Memory B cell (primary cell): ENCODE results near the gene SKI.

Source experiments
- ATAC-seq: fragments of 150-1000 bp; cut with Tn5 transposase; 2 replicates; pipeline ENCODE4 v1.10.0; 2021; ENCODE audit warnings: low read depth, mild to moderate bottlenecking, moderate library complexity
- DNase-seq, 2 donors: peaks; one replicate each; pipeline ENCODE4 v3.0.0; 2022; ENCODE audit warnings: low spot score in 2 of 2
- H3K27ac Mint-ChIP-seq: one replicate; pipeline ENCODE4 v1.8.0; 2022; ENCODE audit warnings: mild to moderate bottlenecking, moderate library complexity, mixed read lengths
- H3K27me3 Mint-ChIP-seq: one replicate; pipeline ENCODE4 v1.8.0; 2022; ENCODE audit warnings: mixed read lengths
- H3K36me3 Mint-ChIP-seq: one replicate; pipeline ENCODE4 v1.8.0; 2022; ENCODE audit warnings: mild to moderate bottlenecking, mixed read lengths
- H3K4me1 Mint-ChIP-seq: one replicate; pipeline ENCODE4 v1.8.0; 2022; ENCODE audit warnings: mixed read lengths
- H3K4me3 Mint-ChIP-seq: one replicate; pipeline ENCODE4 v1.8.0; 2022; ENCODE audit warnings: mild to moderate bottlenecking, moderate library complexity, mixed read lengths
- H3K9me3 Mint-ChIP-seq: one replicate; pipeline ENCODE4 v1.8.0; 2022; ENCODE audit warnings: mixed read lengths

SKI gene

GRCh38 chr1:2278591-2279209 is 50.6 kb downstream of the SKI start:
- no peak overlapping the region for H3K27ac Mint-ChIP-seq
- no peak overlapping the region for H3K4me3 Mint-ChIP-seq
- H3K4me1 Mint-ChIP-seq: peaks cover 18% of the 10 kb centered on the region
- H3K36me3 Mint-ChIP-seq: no peaks in the 10 kb centered on the region
- H3K27me3 Mint-ChIP-seq: no peaks in the 10 kb centered on the region
- DNase-seq (no peak), ATAC-seq (no peak)
- H3K9me3 Mint-ChIP-seq: no peaks in the 10 kb centered on the region

DNA sequence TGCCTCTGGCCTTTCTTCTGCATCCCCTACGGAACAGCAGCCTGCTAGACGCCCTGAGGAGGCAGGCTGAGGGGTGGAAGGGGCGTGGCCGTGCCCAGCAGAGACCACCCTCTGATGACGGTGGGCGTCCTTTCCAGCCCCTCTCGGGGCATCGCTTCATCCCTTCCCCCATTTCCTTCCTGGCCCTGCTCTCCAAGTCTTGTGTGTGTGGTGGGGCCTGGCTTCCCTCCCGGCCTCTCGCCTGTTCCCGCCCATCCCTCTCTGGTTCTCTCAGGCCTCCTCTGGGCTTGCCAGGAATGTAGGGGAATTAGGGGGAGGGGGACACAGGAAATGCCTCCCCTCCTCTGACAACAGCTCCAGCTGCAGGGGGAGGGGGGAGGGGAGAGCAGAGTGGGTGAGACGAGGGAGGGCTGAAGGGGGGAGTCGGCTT is 51.1 kb downstream of the SKI start:
- H3K27ac Mint-ChIP-seq: no peak overlapping the region
- H3K4me3 Mint-ChIP-seq: no peak overlapping the region
- ATAC-seq: no peak
- H3K9me3 Mint-ChIP-seq: no peaks in the 10 kb centered on the region
- no peaks in the 10 kb centered on the region for H3K27me3 Mint-ChIP-seq
- peaks cover 18% of the 10 kb centered on the region for H3K4me1 Mint-ChIP-seq
- no peak for DNase-seq
- H3K36me3 Mint-ChIP-seq: no peaks in the 10 kb centered on the region

DNA sequence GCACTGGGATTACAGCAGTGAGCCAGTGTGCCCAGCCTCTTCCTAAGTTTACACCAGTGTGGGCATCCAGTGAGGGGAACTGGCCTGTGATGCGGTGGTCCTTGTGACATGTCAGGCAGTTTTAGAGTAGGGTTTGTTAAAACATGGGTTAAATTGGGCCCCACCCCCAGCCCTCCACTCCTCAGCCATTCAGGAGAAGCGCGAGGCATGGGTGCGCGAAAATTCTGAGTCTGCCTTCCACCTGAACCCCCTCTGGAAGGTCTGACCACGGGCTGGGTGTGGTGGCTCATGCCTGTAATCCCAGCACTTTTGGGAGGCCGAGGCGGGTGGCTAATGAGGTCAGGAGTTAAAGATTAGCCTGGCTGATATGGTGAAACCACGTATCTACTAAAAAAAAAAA is 51.7 kb downstream of the SKI start:
- Mint-ChIP-seq H3K4me3 (no peak overlapping the region), H3K36me3 (no peaks in the 10 kb centered on the region), H3K27ac (no peak overlapping the region), H3K4me1 (peaks cover 18% of the 10 kb centered on the region), H3K9me3 (no peaks in the 10 kb centered on the region), H3K27me3 (no peaks in the 10 kb centered on the region)
- DNase-seq: no peak
- no peak for ATAC-seq

DNA sequence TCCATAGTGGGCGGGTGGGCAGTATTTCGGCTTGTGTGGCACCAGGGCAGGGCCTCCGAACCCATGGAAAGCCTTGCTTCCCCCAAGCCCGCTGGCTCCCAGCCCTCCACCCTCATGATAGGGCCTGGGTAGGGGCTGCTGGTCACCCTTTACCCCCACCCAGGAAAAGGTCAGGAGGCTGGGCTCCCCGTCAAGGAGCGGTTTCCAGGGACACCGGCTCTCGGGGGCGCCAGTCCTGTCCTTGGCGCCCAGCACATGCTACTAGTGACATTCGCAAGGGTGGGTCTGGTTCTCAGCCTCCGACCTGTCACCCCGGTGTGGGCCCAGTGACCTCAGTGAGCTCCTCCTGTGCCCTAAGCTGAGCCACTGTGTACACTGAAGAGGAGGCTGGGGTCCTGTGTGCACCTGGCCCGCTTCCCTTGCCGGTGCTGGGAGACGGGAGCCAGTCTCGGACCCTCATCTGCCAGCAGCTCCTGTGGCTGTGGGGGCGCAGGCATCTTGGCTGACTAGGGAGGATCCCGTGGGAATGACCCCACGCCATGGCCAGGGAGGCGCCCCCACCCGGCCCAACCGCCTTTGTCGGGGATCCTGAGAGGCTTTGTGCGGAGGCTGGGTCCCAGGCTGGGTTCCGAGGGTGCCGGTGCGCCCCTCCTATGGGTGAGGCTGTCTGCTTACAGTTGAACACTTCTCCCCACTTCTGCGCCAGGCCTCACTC is 54.6 kb downstream of the SKI start:
- ATAC-seq: no peak
- Mint-ChIP-seq H3K27ac (no peak overlapping the region), H3K36me3 (peaks cover 3% of the 10 kb centered on the region), H3K9me3 (no peaks in the 10 kb centered on the region), H3K4me3 (no peak overlapping the region), H3K4me1 (peaks cover 9% of the 10 kb centered on the region), H3K27me3 (no peaks in the 10 kb centered on the region)
- DNase-seq: no peak

GRCh38 chr1:2283371-2283990 is 55.4 kb downstream of the SKI start:
- no peak for DNase-seq
- peaks cover 3% of the 10 kb centered on the region for H3K36me3 Mint-ChIP-seq
- no peaks in the 10 kb centered on the region for H3K27me3 Mint-ChIP-seq
- H3K4me3 Mint-ChIP-seq: no peak overlapping the region
- no peak for ATAC-seq
- H3K4me1 Mint-ChIP-seq: peaks cover 11% of the 10 kb centered on the region
- H3K27ac Mint-ChIP-seq: no peak overlapping the region
- H3K9me3 Mint-ChIP-seq: no peaks in the 10 kb centered on the region

GRCh38 chr1:2283991-2284895 is 56.1 kb downstream of the SKI start:
- H3K4me1 Mint-ChIP-seq: peaks cover 10% of the 10 kb centered on the region
- H3K27ac Mint-ChIP-seq: no peak overlapping the region
- H3K36me3 Mint-ChIP-seq: peaks cover 3% of the 10 kb centered on the region
- no peaks in the 10 kb centered on the region for H3K9me3 Mint-ChIP-seq
- ATAC-seq (no peak), DNase-seq (no peak)
- H3K4me3 Mint-ChIP-seq: no peak overlapping the region
- H3K27me3 Mint-ChIP-seq: no peaks in the 10 kb centered on the region

- Mint-ChIP-seq H3K4me1 (peaks cover 11% of the 10 kb centered on the region), H3K4me3 (no peak overlapping the region), H3K27ac (no peak overlapping the region), H3K9me3 (no peaks in the 10 kb centered on the region), H3K27me3 (no peaks in the 10 kb centered on the region), H3K36me3 (peaks cover 3% of the 10 kb centered on the region)
- DNase-seq: no peak
- ATAC-seq: no peak
Observed at GRCh38 chr1:2284932-2285331, 56.8 kb downstream of the SKI start.

GRCh38 chr1:2286923-2287322 is 58.8 kb downstream of the SKI start:
- DNase-seq (no peak), ATAC-seq (no peak)
- H3K27me3 Mint-ChIP-seq: no peaks in the 10 kb centered on the region
- H3K4me1 Mint-ChIP-seq: peaks cover 24% of the 10 kb centered on the region
- H3K36me3 Mint-ChIP-seq: peaks cover 3% of the 10 kb centered on the region
- H3K4me3 Mint-ChIP-seq: no peak overlapping the region
- H3K9me3 Mint-ChIP-seq: no peaks in the 10 kb centered on the region
- no peak overlapping the region for H3K27ac Mint-ChIP-seq

- DNase-seq: no peak
- Mint-ChIP-seq H3K4me3 (no peak overlapping the region), H3K4me1 (peaks cover 26% of the 10 kb centered on the region)
Observed at GRCh38 chr1:2287649-2288048, 59.5 kb downstream of the SKI start.

GRCh38 chr1:2288311-2288710 is 60.2 kb downstream of the SKI start:
- ATAC-seq (no peak), DNase-seq (no peak)
- Mint-ChIP-seq H3K9me3 (no peaks in the 10 kb centered on the region), H3K36me3 (peaks cover 3% of the 10 kb centered on the region), H3K4me3 (no peak overlapping the region), H3K27me3 (no peaks in the 10 kb centered on the region), H3K4me1 (peaks cover 27% of the 10 kb centered on the region), H3K27ac (no peak overlapping the region)

More at GRCh38 chr1:2287649-2288048, 59.5 kb downstream of the SKI start:
- Mint-ChIP-seq H3K9me3 (no peaks in the 10 kb centered on the region), H3K27me3 (no peaks in the 10 kb centered on the region), H3K36me3 (peaks cover 3% of the 10 kb centered on the region), H3K27ac (no peak overlapping the region)
- no peak for ATAC-seq

DNA sequence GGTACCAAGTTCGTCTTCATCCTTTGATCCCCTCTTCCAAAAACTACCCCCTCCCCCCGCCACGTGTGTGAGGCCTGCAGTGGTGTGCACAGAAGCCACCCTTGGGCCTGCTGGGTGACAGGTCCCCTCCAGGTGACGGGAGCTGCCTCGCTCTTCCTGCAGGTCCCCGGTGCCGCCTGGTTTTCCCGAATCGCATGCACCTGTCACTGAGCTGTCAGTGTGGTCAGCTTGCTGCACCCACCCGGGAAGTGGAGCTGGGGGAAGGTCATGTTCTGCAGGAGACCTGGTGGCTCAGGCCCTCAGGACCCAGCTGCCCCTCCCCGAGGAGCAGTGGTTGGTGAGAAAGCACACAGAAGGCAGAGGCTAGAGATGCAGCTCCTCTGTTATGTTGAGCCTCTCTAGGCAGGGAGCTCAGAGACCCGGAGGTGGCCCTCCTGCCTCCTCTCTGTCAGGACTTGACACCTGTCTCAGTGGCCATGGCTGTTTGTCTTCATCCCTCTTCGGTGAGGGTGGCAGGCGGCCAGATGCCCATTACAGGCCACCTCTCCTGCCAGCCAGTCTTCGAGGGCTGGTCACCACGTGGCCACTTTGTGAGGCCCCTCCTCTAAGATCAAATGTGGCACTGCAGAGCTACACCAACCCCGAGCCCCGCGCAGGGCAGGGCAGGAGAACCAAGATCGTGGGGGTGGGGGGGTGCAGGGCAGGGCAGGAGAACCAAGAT is 60.9 kb downstream of the SKI start:
- ATAC-seq (no peak), DNase-seq (no peak)
- H3K4me3 Mint-ChIP-seq: peak overlapping the region; percentile 53
- peak overlapping the region; percentile 84 for H3K27ac Mint-ChIP-seq
- H3K4me1 Mint-ChIP-seq: peaks cover 32% of the 10 kb centered on the region
- H3K27me3 Mint-ChIP-seq: no peaks in the 10 kb centered on the region
- H3K36me3 Mint-ChIP-seq: peaks cover 3% of the 10 kb centered on the region
- H3K9me3 Mint-ChIP-seq: no peaks in the 10 kb centered on the region

GRCh38 chr1:2289607-2290006 is 61.5 kb downstream of the SKI start:
- H3K4me1 Mint-ChIP-seq: peaks cover 33% of the 10 kb centered on the region
- H3K36me3 Mint-ChIP-seq: peaks cover 3% of the 10 kb centered on the region
- DNase-seq (no peak), ATAC-seq (no peak)
- H3K27me3 Mint-ChIP-seq: no peaks in the 10 kb centered on the region
- no peaks in the 10 kb centered on the region for H3K9me3 Mint-ChIP-seq
- peak overlapping the region; percentile 84 for H3K27ac Mint-ChIP-seq
- H3K4me3 Mint-ChIP-seq: peak overlapping the region; percentile 84

- H3K36me3 Mint-ChIP-seq: peaks cover 3% of the 10 kb centered on the region
- ATAC-seq: peak; percentile 33
Observed at GRCh38 chr1:2290171-2290578, 62.1 kb downstream of the SKI start.

More at GRCh38 chr1:2290171-2290578, 62.1 kb downstream of the SKI start:
- Mint-ChIP-seq H3K27ac (peak overlapping the region; percentile 84), H3K27me3 (no peaks in the 10 kb centered on the region), H3K9me3 (no peaks in the 10 kb centered on the region), H3K4me3 (peak overlapping the region; percentile 84), H3K4me1 (peaks cover 33% of the 10 kb centered on the region)
- no peak for DNase-seq
